Ecto neural progenitor cell (in vitro differentiated cells): ENCODE data around the gene OBSL1.

ENCODE experiments used
- DNase-seq: peaks from one replicate; pipeline ENCODE4 v3.0.0-alpha.2; 2018; ENCODE audit warnings: low spot score

The OBSL1 gene

DNA sequence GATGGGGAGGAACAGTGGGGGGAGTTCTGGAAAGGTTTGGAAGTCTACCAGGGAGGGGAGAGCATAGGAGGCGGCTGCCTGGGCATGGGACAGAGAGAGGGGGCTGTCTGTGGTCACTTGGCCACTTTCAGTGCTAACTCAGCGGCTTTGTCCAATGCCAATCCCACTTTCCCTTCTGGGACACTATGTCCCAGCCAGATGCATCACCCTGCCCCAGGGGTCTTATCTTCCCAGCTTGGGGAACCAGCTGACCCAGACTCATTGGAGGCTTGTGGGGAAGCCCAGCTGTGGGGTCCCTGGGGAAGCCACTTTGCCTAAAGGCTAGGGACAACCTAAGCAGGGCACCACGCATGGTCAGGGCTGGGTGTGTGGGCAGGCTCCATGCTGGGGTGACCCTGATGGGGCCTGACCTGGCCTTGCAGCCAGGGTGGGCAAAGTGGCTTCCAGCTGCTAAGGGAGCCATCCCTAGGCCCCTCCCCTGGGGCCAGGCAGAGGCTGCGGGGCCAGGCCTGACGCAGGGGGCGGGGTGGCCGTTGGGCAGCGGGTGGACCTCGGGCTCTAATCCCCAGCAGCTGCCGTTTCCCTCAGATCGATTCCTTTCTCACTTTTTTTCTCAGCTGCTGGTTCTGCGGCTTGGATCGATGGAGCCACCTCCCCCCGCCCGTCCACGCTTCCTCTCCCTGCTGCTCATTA lies 58.7 kb downstream of the OBSL1 start:
- peak; percentile 82 for DNase-seq

DNA sequence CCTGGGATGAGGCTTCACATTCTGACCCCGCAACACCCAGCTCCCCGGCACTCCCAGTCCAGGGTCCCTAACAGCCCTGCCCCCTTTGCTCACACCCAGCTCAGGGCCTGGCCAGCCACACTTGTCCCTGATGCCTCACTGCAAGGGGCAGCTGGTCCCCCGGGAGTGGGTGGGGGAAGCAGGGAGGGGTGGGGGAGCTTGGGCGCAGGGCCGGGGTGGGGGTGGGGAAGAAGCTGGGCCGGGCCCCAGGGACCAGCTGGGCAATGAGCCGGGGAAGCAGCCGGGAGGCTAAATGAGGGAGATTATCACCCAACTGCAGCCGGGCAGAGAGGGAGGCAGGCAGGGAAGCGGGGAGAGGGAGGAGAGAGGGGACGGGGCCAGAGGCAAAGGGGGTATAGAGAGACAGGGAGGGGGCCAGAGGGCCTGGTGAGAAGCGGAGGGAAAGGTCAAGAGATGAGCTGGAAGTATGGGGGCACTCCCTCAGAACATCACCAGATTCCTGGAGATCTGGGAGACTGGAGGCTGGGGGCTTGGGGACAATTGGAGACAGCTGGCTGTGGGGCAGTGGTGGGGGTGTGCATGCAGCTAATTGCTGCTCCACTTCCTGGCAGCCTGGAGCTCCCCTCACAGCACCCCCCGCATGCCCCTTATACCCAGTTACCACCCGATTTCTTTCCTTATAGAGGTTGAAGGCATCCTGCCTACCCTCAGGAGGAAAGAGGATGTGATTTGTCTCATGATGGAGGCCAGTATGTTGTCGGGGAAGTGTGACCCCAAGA lies 59.6 kb downstream of the OBSL1 start:
- DNase-seq, result no peak

DNA sequence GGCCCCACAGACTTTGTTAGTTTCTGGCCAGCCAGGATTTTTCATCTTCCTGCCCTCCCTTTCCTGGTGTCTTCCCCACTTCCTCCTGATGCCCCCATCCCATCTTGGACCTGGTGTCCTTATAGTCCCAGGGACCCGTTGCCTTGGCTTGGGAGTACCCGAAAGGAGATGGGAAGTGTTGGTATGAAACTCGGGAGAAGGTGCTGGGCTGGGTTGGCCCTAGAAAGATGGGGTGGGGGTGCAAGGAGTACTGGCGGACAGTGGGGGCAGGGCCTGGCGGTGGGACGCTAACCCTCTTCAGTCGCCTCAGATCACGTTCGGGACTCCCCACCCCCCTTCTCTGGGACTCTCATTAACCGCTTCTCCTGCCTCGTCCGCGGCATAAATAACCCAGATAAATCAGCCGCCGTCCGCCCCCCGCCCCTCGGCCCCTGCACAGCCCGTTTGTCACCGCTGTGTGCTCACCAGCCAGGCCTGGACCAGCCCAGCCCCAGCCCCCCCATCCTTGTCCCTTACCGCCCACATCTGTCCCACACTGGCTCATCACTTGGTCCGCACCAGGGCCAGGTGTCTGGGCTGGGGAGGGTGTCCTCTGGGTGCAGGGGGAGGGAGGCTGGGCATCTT lies 60.7 kb downstream of the OBSL1 start:
- DNase-seq, result no peak

DNA sequence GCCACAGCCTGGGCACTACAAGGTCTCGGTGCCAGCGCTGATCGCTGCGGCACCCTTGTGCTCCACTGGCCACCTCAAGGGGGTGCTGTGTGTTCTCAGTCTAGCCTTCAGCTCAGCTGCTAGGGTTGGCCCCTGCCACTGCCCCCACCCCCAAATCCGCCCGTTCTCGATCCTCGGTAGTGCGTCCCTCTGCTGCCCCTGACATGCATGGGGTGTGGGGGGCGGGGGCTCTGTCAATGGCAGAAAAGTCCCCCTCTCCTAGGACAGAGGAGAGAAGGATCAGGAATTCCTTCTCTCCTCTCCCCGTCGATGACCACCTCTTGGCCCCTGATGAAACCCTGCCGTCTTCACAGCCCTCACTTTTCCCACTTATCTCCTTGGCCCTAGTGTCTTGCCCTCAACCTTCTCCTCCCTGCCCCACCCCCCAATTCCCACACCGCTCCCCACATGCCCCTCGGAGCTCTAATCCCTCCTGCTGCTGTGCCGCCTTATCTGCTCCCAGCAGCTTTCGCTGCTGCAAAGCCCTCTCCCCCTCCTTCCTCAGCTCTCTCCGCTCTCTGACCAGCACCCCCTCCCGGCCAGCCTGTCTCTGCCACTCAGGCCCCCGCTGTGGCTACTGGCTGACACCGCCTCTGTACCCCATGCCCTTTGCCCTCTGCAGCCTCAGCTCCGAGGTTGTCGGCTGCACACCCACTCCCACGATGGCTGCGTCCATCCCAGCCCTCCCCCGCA lies 61.4 kb downstream of the OBSL1 start:
- peak; percentile 88 for DNase-seq

DNA sequence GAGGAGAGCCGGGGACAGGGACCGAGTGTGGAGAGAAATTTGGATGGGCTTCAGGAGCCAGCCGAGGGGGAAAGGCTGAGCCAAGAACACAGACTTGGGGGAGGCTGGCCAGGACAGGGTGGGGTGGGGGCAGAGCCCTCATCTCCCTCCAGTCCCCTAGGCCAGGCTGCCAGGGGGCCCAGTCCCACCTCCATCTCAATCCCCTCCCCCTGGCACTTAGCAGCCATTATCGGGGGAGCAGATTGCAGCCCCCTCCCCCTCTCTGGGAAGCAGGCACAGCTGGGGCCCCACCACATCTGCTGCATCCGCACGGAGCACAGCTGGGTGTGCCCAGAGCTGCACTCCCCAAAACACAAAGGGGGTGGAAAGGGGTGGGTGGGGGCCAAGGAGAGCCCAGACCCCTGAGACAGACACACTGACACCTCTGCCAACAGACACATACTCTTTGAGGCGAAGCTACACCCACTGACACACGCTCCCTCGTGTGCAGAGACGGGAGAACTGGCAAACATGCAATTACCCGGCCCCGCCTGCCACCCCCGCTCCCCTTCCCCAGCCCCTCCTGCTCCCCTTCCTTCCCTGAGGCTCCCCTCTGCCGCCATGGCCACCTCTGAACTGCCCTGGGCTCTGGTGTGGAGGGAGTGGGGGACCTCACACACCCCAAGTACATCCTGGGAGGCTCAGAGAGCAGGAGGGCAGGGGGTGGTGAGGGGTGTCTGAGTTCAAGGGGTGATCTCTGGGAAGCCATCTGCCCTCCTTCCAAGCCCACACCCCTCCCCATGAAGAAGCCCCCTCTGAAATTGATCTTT lies 62.2 kb downstream of the OBSL1 start:
- peak; percentile 64 for DNase-seq

DNA sequence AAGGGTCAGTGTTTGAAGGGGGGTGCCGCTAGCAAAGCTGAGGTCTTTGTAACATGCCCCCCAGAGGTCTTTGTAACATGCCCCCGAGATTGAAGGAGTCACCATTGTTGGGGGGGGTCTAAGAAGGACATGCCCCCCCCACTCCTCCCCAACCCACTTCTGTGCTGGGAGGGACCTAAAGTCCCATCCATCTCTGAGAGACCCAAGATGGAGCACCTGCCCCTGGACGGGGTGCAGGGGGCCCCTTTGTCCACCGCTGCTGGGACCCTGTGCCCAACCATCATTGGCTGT lies 63.0 kb downstream of the OBSL1 start:
- no peak for DNase-seq

DNA sequence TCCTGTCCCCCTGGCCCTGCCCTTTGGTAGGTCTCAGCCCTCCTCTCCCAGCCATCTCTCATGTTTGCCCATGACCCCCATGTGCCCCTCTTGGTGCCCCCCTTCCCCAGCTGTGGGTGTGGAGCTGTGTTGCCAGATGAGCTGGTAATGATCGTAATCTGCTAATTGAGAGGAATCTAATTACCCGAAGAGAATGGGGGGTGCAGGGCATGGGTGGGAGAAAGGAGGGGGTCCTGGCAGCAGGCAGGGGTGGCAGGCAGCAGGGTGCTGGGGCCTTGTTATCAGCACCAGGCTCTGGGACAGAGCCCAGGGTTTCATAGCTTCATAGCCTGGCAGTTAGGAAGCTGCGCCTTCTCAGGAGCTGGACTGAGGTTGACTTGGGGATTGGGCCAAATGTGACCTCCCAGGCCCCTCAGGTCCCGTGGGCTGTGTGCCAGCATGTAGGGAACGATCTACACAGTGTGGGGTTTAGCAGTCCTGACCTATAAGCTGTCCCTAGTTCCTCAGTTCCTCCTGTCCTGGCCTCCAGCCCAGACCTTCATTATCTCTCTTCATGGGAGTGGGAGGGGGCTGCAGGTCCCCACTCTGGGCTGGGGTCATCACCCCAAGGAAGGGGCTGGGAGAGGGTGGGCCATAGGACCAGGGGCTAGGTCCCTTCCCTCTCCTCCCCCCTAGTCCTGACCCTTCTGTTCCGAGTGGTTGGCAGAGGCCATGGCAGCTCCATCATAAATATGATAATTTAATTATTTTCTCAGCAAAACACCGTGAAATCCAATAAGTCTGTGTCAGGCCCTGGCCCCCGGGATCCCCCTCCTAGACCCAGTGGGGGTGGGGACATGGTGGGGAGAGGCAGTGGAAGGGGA lies 63.5 kb downstream of the OBSL1 start:
- DNase-seq, result no peak

DNA sequence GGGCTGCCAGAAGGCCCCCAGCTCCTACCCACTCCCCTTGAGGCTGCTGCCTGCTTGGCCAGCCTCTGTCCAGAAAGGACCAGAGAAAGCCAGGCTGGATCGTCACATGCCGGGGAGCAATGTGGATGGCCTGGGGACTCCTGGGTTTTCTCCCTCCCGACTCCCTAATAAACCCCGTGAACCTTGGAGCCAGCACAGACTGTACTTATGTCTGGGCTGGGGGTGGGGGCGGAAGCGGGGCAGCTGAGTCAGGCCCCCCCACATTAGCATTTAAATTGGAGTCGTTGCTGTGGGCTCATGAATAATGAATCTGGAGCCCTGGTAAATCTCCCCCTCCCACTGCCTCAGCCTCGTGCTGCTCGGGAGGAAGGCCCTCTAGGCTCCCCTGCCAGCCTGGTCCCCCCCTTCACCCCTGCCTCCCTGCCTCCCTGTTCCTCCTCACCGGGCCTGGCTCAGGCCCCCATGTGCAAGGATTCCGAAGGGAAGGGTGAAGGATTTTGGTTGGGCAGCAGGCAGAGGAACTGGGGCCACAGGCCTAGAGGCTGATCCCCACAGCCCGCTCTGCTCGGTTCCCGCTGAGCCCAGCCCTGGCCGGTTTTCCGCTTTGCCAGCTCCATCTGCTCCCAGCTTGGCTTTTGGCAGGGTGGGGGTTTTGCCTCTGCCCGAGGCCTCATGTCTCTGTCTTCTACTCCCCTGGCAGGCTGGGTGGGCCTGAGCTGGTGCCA lies 64.4 kb downstream of the OBSL1 start:
- no peak for DNase-seq

DNA sequence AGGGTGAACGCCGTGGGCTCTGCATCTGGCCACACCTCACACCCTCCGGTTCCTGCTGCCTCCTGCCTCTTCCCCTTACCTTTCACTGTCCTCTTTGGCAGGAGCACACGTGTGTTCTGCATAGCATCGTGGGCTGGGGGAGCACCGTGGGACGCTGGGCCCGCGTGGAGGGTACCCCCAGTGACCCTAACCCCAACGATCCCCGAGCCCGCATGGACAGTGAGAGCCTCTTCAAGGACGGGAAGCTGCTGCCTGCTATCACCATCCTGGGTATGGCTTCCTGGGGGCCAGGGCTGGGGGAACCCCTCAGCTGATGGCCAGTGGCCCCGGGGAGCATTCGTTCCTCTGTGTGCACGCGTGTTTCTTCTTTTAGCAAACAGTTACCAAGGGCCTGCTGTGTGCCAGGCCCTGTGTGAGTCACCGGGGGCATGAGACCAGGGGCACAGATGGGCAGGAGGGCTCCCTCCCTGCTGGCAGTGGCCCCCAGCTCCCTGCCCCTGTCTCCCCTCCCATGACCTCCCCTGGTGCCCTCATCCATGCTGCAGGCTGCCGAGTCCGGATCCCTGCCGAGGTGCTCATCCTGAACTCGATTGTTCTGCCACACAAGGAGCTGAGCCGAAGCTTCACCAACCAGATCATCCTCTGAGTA lies 65.1 kb downstream of the OBSL1 start:
- no peak for DNase-seq

DNA sequence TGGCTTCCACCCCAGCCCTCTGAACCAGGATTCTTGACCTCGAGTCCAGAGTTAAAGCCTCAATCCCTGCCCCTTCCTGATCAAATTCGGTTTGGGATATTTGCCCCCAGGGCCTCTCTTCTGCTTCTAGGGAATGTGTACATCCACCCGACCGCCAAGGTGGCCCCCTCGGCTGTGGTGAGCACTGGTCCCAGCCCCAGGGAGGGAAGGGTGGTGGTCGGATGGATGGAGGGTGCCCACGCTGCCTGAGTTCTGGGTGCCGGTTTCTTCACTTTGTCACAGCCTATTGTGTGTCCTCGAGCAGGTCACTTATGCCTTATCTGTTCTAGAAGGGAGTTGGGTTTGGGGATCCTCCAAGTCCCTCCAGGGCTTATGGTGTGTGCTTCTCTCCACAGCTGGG lies 65.8 kb downstream of the OBSL1 start:
- no peak for DNase-seq

DNA sequence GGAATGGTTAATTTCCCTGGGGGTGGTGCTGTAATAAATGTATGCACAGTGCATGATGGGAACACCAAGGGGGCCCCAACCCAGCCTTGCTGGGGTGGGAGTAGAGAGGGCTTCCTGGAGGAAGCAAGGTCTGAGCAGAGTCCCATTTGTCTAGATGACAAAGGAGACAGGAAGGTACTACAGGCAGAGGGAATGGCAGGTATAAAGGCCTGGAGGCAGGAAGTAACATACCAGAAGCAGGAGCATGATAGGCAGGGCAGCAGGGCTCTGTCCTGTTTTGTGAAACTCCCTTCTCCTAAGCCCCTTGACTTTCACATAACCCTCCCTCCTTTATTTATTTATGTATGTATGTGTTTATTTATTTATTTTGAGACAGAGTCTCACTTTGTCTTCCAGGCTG lies 68.7 kb downstream of the OBSL1 start:
- no peak for DNase-seq

DNA sequence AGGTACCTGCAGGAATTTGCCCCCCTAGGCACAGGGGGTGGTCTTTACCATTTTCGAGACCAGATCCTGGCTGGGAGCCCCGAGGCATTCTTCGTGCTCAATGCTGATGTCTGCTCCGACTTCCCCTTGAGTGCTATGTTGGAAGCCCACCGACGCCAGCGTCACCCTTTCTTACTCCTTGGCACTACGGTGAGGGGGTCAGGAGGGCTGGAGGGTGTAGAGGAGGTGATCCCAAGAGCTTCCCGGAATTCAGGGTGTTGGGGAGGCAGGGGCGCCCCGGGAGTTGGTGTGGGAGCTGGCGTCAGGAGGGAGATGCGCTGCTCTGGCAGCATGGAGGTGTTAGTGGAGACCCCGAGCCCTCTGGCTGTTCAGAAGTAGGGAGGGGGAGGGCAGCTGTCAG lies 69.5 kb downstream of the OBSL1 start:
- no peak for DNase-seq
